ENCODE results near the gene LDLRAD3.

Gene LDLRAD3

GRCh38 chr11:36129955-36130354, 186.1 kb downstream of the LDLRAD3 start:
- DNase-seq = no peak

GRCh38 chr11:36130401-36130800, 186.5 kb downstream of the LDLRAD3 start:
- TF ChIP-seq GATA1 (IDR thresholded peaks at IDR 0.05; ENCODE audit: low read depth, low read length) = no peak
- TF ChIP-seq POLR2A (IDR thresholded peaks at IDR 0.05; ENCODE audit: low read length) = no peak
- peak in 1 of 2 experiments; percentile 16 for DNase-seq

More at GRCh38 chr11:36129955-36130354, 186.1 kb downstream of the LDLRAD3 start:
- TF ChIP-seq GATA1 (IDR thresholded peaks at IDR 0.05; ENCODE audit: low read depth, low read length) (no peak), POLR2A (IDR thresholded peaks at IDR 0.05; ENCODE audit: low read length) (no peak)

- DNase-seq = peak; percentile 70 to 80
- TF ChIP-seq POLR2A (IDR thresholded peaks at IDR 0.05; ENCODE audit: low read length) (no peak), GATA1 (IDR thresholded peaks at IDR 0.05; ENCODE audit: low read depth, low read length) (no peak)
Observed at GRCh38 chr11:36131721-36132397, 188.0 kb downstream of the LDLRAD3 start.

- no peak for TF ChIP-seq POLR2A (IDR thresholded peaks at IDR 0.05; ENCODE audit: low read length)
- no peak for TF ChIP-seq GATA1 (IDR thresholded peaks at IDR 0.05; ENCODE audit: low read depth, low read length)
- no peak for DNase-seq
Observed at GRCh38 chr11:36132940-36133339, 189.1 kb downstream of the LDLRAD3 start.

GRCh38 chr11:36135076-36135475, 191.2 kb downstream of the LDLRAD3 start:
- DNase-seq = no peak
- no peak for TF ChIP-seq POLR2A (IDR thresholded peaks at IDR 0.05; ENCODE audit: low read length)
- no peak for TF ChIP-seq GATA1 (IDR thresholded peaks at IDR 0.05; ENCODE audit: low read depth, low read length)

GRCh38 chr11:36139767-36140166, 195.9 kb downstream of the LDLRAD3 start:
- TF ChIP-seq POLR2A (IDR thresholded peaks at IDR 0.05; ENCODE audit: low read length) (no peak), GATA1 (IDR thresholded peaks at IDR 0.05; ENCODE audit: low read depth, low read length) (no peak)
- DNase-seq = no peak

GRCh38 chr11:36141196-36141953, 197.5 kb downstream of the LDLRAD3 start:
- no peak for TF ChIP-seq GATA1 (IDR thresholded peaks at IDR 0.05; ENCODE audit: low read depth, low read length)
- TF ChIP-seq POLR2A (IDR thresholded peaks at IDR 0.05; ENCODE audit: low read length) = no peak
- no peak for DNase-seq

- no peak for DNase-seq
- no peak for TF ChIP-seq POLR2A (IDR thresholded peaks at IDR 0.05; ENCODE audit: low read length)
- TF ChIP-seq GATA1 (IDR thresholded peaks at IDR 0.05; ENCODE audit: low read depth, low read length) = no peak
Observed at GRCh38 chr11:36141956-36142355, 198.1 kb downstream of the LDLRAD3 start.

GRCh38 chr11:36142439-36142838, 198.6 kb downstream of the LDLRAD3 start:
- TF ChIP-seq GATA1 (IDR thresholded peaks at IDR 0.05; ENCODE audit: low read depth, low read length) = no peak
- TF ChIP-seq POLR2A (IDR thresholded peaks at IDR 0.05; ENCODE audit: low read length) = no peak
- no peak for DNase-seq

- no peak for TF ChIP-seq GATA1 (IDR thresholded peaks at IDR 0.05; ENCODE audit: low read depth, low read length)
- no peak for TF ChIP-seq POLR2A (IDR thresholded peaks at IDR 0.05; ENCODE audit: low read length)
Observed at GRCh38 chr11:36142879-36143278, 199.0 kb downstream of the LDLRAD3 start.

GRCh38 chr11:36146437-36146836, 202.6 kb downstream of the LDLRAD3 start:
- no peak for DNase-seq
- TF ChIP-seq GATA1 (IDR thresholded peaks at IDR 0.05; ENCODE audit: low read depth, low read length) = no peak
- TF ChIP-seq POLR2A (IDR thresholded peaks at IDR 0.05; ENCODE audit: low read length) = no peak

More at GRCh38 chr11:36142879-36143278, 199.0 kb downstream of the LDLRAD3 start:
- DNase-seq = no peak

- no peak for TF ChIP-seq POLR2A (IDR thresholded peaks at IDR 0.05; ENCODE audit: low read length)
- DNase-seq = peak in 1 of 2 experiments; percentile 47
Observed at GRCh38 chr11:36147491-36147890, 203.6 kb downstream of the LDLRAD3 start.

GRCh38 chr11:36148701-36149100, 204.8 kb downstream of the LDLRAD3 start:
- TF ChIP-seq GATA1 (IDR thresholded peaks at IDR 0.05; ENCODE audit: low read depth, low read length) = no peak
- no peak for TF ChIP-seq POLR2A (IDR thresholded peaks at IDR 0.05; ENCODE audit: low read length)
- DNase-seq = no peak

GRCh38 chr11:36149538-36150242, 205.8 kb downstream of the LDLRAD3 start:
- DNase-seq = peak; percentile 87 to 93
- TF ChIP-seq POLR2A (IDR thresholded peaks at IDR 0.05; ENCODE audit: low read length) (peak; percentile 57), GATA1 (IDR thresholded peaks at IDR 0.05; ENCODE audit: low read depth, low read length) (no peak)

All from erythroblast (primary cell).